Esophagus muscularis mucosa (tissue), 4 donors: ENCODE results near the gene COL27A1.

ENCODE experiments used
- EP300 ChIP-seq: sonication (generic); formaldehyde crosslinking; IDR thresholded peaks from one replicate; pipeline ENCODE4 v1.6.1; 2017; ENCODE audit warnings: antibody characterized with exemption
- POLR2A ChIP-seq: fragments of 450-650 bp; IDR thresholded peaks from one replicate; pipeline ENCODE4 v1.6.1; 2017; ENCODE audit warnings: antibody characterized with exemption, moderate library complexity, mild to moderate bottlenecking, low read depth
- POLR2AphosphoS5 ChIP-seq, 2 donors: sonication (generic); formaldehyde crosslinking; IDR thresholded peaks; one replicate each; pipeline ENCODE4 v1.6.1; 2017; ENCODE audit warnings: antibody characterized with exemption in 2 of 2
- TF ChIP-seq, protein P1 (sequence below), 3 experiments: fragments of 200-600 bp in 2 of 3; fragments of 450-650 bp in 1 of 3; sonication (generic) in 2 of 3; IDR thresholded peaks; one replicate each; pipeline ENCODE4 v1.5.1; 2017 to 2019; ENCODE audit warnings: antibody characterized with exemption in 3 of 3, mild to moderate bottlenecking in 2 of 3, moderate library complexity in 1 of 3

DNA sequence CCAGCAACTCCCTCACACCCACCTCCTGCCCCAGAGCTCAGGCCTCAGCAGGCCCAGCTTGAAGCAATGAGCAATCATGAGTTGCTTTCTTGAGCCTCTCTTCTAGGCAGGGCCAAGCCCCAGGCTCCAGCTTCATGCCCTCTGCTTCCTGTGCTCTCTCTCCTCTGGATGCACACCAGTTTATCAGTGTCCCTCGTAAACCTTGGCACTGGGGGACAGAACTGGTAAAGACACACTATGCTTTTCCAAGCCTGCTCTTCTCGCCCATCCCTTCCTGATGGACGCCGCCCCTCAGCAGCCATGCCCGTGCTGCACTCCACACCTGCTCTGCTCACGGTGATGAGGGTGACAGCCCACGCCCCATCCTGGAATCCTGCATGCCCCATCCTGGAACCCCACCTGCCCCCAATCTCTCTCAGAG, 118.1 kb downstream of the COL27A1 start:
- TF ChIP-seq, protein P1, sequence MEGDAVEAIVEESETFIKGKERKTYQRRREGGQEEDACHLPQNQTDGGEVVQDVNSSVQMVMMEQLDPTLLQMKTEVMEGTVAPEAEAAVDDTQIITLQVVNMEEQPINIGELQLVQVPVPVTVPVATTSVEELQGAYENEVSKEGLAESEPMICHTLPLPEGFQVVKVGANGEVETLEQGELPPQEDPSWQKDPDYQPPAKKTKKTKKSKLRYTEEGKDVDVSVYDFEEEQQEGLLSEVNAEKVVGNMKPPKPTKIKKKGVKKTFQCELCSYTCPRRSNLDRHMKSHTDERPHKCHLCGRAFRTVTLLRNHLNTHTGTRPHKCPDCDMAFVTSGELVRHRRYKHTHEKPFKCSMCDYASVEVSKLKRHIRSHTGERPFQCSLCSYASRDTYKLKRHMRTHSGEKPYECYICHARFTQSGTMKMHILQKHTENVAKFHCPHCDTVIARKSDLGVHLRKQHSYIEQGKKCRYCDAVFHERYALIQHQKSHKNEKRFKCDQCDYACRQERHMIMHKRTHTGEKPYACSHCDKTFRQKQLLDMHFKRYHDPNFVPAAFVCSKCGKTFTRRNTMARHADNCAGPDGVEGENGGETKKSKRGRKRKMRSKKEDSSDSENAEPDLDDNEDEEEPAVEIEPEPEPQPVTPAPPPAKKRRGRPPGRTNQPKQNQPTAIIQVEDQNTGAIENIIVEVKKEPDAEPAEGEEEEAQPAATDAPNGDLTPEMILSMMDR (IDR thresholded peaks at IDR 0.05): no peak
- no peak for TF ChIP-seq EP300
- TF ChIP-seq POLR2AphosphoS5 (IDR thresholded peaks at IDR 0.05): no peak
- TF ChIP-seq POLR2A: no peak
